Mesendoderm (in vitro differentiated cells): Measurements from ENCODE around the gene SCN7A.

Experiments used
- DNase-seq: peaks from one replicate; pipeline ENCODE4 v3.0.0; 2013
- H2AK5ac ChIP-seq: 2 replicates; pipeline ENCODE4 v1.6.1; 2013; ENCODE audit warnings: low read length, inconsistent platforms
- H2BK120ac ChIP-seq: 2 replicates; pipeline ENCODE4 v1.6.1; 2013; ENCODE audit warnings: low read depth, mild to moderate bottlenecking, low read length, moderate library complexity, mixed read lengths
- H2BK15ac ChIP-seq: replicated peaks from 2 replicates; pipeline ENCODE4 v1.6.1; 2013; ENCODE audit warnings: low read depth, mild to moderate bottlenecking, moderate library complexity
- H2BK5ac ChIP-seq: 2 replicates; pipeline ENCODE4 v1.6.1; 2013; ENCODE audit warnings: low read length, inconsistent platforms
- H3K18ac ChIP-seq: 2 replicates; pipeline ENCODE4 v1.6.1; 2013; ENCODE audit warnings: mild to moderate bottlenecking, low read length, mixed read lengths
- H3K23ac ChIP-seq: one replicate; pipeline ENCODE4 v1.6.1; 2013; ENCODE audit warnings: low read length
- H3K27ac ChIP-seq: 2 replicates; pipeline ENCODE4 v1.5.1; 2013; ENCODE audit warnings: low read depth, mild to moderate bottlenecking, inconsistent platforms, low read length, moderate library complexity
- H3K27me3 ChIP-seq: 2 replicates; pipeline ENCODE4 v1.6.1; 2013; ENCODE audit warnings: low read length, control low read depth, mild to moderate bottlenecking, inconsistent platforms; ENCODE audit not compliant: insufficient read depth, poor library complexity
- H3K36me3 ChIP-seq: 2 replicates; pipeline ENCODE4 v1.6.1; 2013; ENCODE audit warnings: low read length, inconsistent platforms; ENCODE audit not compliant: control insufficient read depth, insufficient read depth
- H3K4ac ChIP-seq: one replicate; pipeline ENCODE4 v1.6.1; 2013; ENCODE audit warnings: low read depth, mild to moderate bottlenecking, low read length, moderate library complexity
- H3K4me1 ChIP-seq: 2 replicates; pipeline ENCODE4 v1.6.1; 2013; ENCODE audit warnings: low read depth, low read length, inconsistent platforms; ENCODE audit not compliant: control insufficient read depth
- H3K4me2 ChIP-seq: 2 replicates; pipeline ENCODE4 v1.6.1; 2013; ENCODE audit warnings: low read length
- H3K4me3 ChIP-seq: 2 replicates; pipeline ENCODE4 v1.5.1; 2013; ENCODE audit warnings: mild to moderate bottlenecking, low read length
- H3K56ac ChIP-seq: one replicate; pipeline ENCODE4 v1.6.1; 2013; ENCODE audit warnings: low read length
- H3K79me1 ChIP-seq: 2 replicates; pipeline ENCODE4 v1.6.1; 2013; ENCODE audit warnings: low read length, inconsistent platforms
- H3K79me2 ChIP-seq: 2 replicates; pipeline ENCODE4 v1.6.1; 2013; ENCODE audit warnings: mild to moderate bottlenecking, low read length; ENCODE audit not compliant: control insufficient read depth, insufficient read depth
- H3K9ac ChIP-seq: 2 replicates; pipeline ENCODE4 v1.6.1; 2013; ENCODE audit warnings: low read length, inconsistent platforms
- H4K5ac ChIP-seq: one replicate; pipeline ENCODE4 v1.6.1; 2013; ENCODE audit warnings: low read length
- H4K8ac ChIP-seq: one replicate; pipeline ENCODE4 v1.6.1; 2013; ENCODE audit warnings: low read depth, mild to moderate bottlenecking, control low read depth, low read length, moderate library complexity
- WGBS: extraction: QIAGEN DNeasy Blood & Tissue Kit; methylation state at CpG from one replicate; pipeline ENCODE4 v1.1.7; 2013; ENCODE audit warnings: low lambda C conversion rate, missing lambda C conversion rate; ENCODE audit not compliant: insufficient coverage; ENCODE audit errors: extremely low coverage; 5-methylcytosine and 5-hydroxymethylcytosine counted together

Gene SCN7A

GRCh38 chr2:166424841-166425240 lies 69.2 kb downstream of the SCN7A start:
- no peak overlapping the region for H3K4ac ChIP-seq
- no peak overlapping the region for H3K9ac ChIP-seq
- no peak for DNase-seq
- H3K56ac ChIP-seq = no peak overlapping the region
- WGBS = no CpG with 5 or more reads among the region's 5 CpGs
- no peaks in the 10 kb centered on the region for H3K79me1 ChIP-seq
- H3K36me3 ChIP-seq = no peaks in the 10 kb centered on the region
- no peaks in the 10 kb centered on the region for H3K79me2 ChIP-seq
- no peak overlapping the region for H3K4me3 ChIP-seq
- no peak overlapping the region for H2BK5ac ChIP-seq
- H3K23ac ChIP-seq = no peak overlapping the region
- H3K27me3 ChIP-seq = no peaks in the 10 kb centered on the region
- H4K5ac ChIP-seq = no peak overlapping the region
- H3K4me2 ChIP-seq = no peak overlapping the region
- H2BK120ac ChIP-seq = no peak overlapping the region
- no peak overlapping the region for H2BK15ac ChIP-seq
- H3K18ac ChIP-seq = no peak overlapping the region
- H4K8ac ChIP-seq = no peak overlapping the region
- no peak overlapping the region for H3K27ac ChIP-seq
- H3K4me1 ChIP-seq = no peaks in the 10 kb centered on the region
- H2AK5ac ChIP-seq = no peak overlapping the region

- no peak overlapping the region for H4K5ac ChIP-seq
- no peaks in the 10 kb centered on the region for H3K79me2 ChIP-seq
- no peak overlapping the region for H2AK5ac ChIP-seq
- no peaks in the 10 kb centered on the region for H3K27me3 ChIP-seq
- no peaks in the 10 kb centered on the region for H3K79me1 ChIP-seq
- H4K8ac ChIP-seq = no peak overlapping the region
- H3K56ac ChIP-seq = no peak overlapping the region
- H3K4ac ChIP-seq = no peak overlapping the region
- no peak overlapping the region for H3K18ac ChIP-seq
- no peak overlapping the region for H3K27ac ChIP-seq
- WGBS = no CpG with 5 or more reads among the region's 2 CpGs
- H2BK15ac ChIP-seq = no peak overlapping the region
- H2BK5ac ChIP-seq = no peak overlapping the region
- H3K4me2 ChIP-seq = no peak overlapping the region
- peak; percentile 47 for DNase-seq
- no peak overlapping the region for H3K23ac ChIP-seq
- no peaks in the 10 kb centered on the region for H3K4me1 ChIP-seq
- no peak overlapping the region for H3K9ac ChIP-seq
- no peaks in the 10 kb centered on the region for H3K36me3 ChIP-seq
- H3K4me3 ChIP-seq = no peak overlapping the region
- H2BK120ac ChIP-seq = no peak overlapping the region
These were observed 74.5 kb downstream of the SCN7A start for GRCh38 chr2:166419616-166419934.

GRCh38 chr2:166418853-166419615 lies 75.0 kb downstream of the SCN7A start:
- Histone ChIP-seq H3K23ac (no peak overlapping the region), H4K5ac (no peak overlapping the region)

GRCh38 chr2:166417669-166418068 lies 76.4 kb downstream of the SCN7A start:
- Histone ChIP-seq H2BK120ac (no peak overlapping the region), H3K23ac (no peak overlapping the region), H3K79me1 (no peaks in the 10 kb centered on the region), H3K18ac (no peak overlapping the region), H3K27ac (no peak overlapping the region), H3K4me1 (no peaks in the 10 kb centered on the region), H2BK5ac (no peak overlapping the region), H3K4me3 (no peak overlapping the region), H3K4ac (no peak overlapping the region), H4K8ac (no peak overlapping the region), H3K4me2 (no peak overlapping the region), H3K27me3 (no peaks in the 10 kb centered on the region), H4K5ac (no peak overlapping the region), H3K9ac (no peak overlapping the region), H3K79me2 (no peaks in the 10 kb centered on the region), H3K56ac (no peak overlapping the region), H3K36me3 (no peaks in the 10 kb centered on the region), H2AK5ac (no peak overlapping the region), H2BK15ac (no peak overlapping the region)
- WGBS = no CpG with 5 or more reads among the region's 2 CpGs
- DNase-seq = peak; percentile 45

More at GRCh38 chr2:166418853-166419615, 75.0 kb downstream of the SCN7A start:
- H3K56ac ChIP-seq = no peak overlapping the region
- H2BK15ac ChIP-seq = no peak overlapping the region
- H2BK5ac ChIP-seq = no peak overlapping the region
- H2BK120ac ChIP-seq = no peak overlapping the region
- no CpG with 5 or more reads among the region's 5 CpGs for WGBS
- H4K8ac ChIP-seq = no peak overlapping the region
- no peak overlapping the region for H3K4me2 ChIP-seq
- no peak overlapping the region for H3K18ac ChIP-seq
- H3K27me3 ChIP-seq = no peaks in the 10 kb centered on the region
- H3K4ac ChIP-seq = no peak overlapping the region
- no peak overlapping the region for H3K9ac ChIP-seq
- H3K4me3 ChIP-seq = no peak overlapping the region
- no peak overlapping the region for H3K27ac ChIP-seq
- no peaks in the 10 kb centered on the region for H3K4me1 ChIP-seq
- H3K79me1 ChIP-seq = no peaks in the 10 kb centered on the region
- H3K36me3 ChIP-seq = no peaks in the 10 kb centered on the region
- DNase-seq = no peak
- no peaks in the 10 kb centered on the region for H3K79me2 ChIP-seq
- H2AK5ac ChIP-seq = no peak overlapping the region

GRCh38 chr2:166413255-166413654 lies 80.8 kb downstream of the SCN7A start:
- Histone ChIP-seq H3K27me3 (no peaks in the 10 kb centered on the region), H2BK120ac (no peak overlapping the region), H3K27ac (no peak overlapping the region), H2AK5ac (no peak overlapping the region), H3K23ac (no peak overlapping the region), H3K4me2 (no peak overlapping the region), H3K4me1 (no peaks in the 10 kb centered on the region), H3K9ac (no peak overlapping the region), H4K8ac (no peak overlapping the region), H2BK5ac (no peak overlapping the region), H3K56ac (no peak overlapping the region), H3K79me1 (no peaks in the 10 kb centered on the region), H3K4me3 (no peak overlapping the region), H3K18ac (no peak overlapping the region), H3K36me3 (no peaks in the 10 kb centered on the region), H2BK15ac (no peak overlapping the region), H3K4ac (no peak overlapping the region), H3K79me2 (no peaks in the 10 kb centered on the region), H4K5ac (no peak overlapping the region)
- no peak for DNase-seq
- WGBS = no CpG with 5 or more reads among the region's 1 CpG
